ENCODE data around the gene LRRC75B.
"Not testable (repeated sequence)": the region's sequence is repeated elsewhere in the genome, so short reads cannot be mapped to it uniquely, and the experiment has no call there.

GRCh38 chr22:24633231-24634023, 40.6 kb upstream of the LRRC75B start:
- TF ChIP-seq CTCF, POLR2A (IDR thresholded peaks at IDR 0.05): not testable (repeated sequence)
